OCI-LY7 (cell line): ENCODE measurements around the gene ST6GALNAC6.

Experiments used
- CTCF ChIP-seq: fragments of 200-600 bp; sonication (generic); conservative IDR thresholded peaks from 2 replicates; pipeline ENCODE4 v1.5.1; 2014; ENCODE audit warnings: mild to moderate bottlenecking, antibody characterized with exemption, low read length, moderate library complexity, mixed read lengths
- EZH2phosphoT487 ChIP-seq: fragments of 200-600 bp; sonication (generic); IDR thresholded peaks from 2 replicates; pipeline ENCODE4 v1.6.1; 2018; ENCODE audit warnings: low read depth, borderline replicate concordance, mild to moderate bottlenecking, mixed run types, antibody characterized with exemption, low read length, moderate library complexity, mixed read lengths

GRCh38 chr9:127847178-127847510 lies 52.3 kb downstream of the ST6GALNAC6 start:
- TF ChIP-seq CTCF (no peak), EZH2phosphoT487 (no peak)
